ENCODE results near the gene DOCK3. TPM values are rescaled to one million over a fixed set of nuclear protein-coding genes. Genes with fewer than 3 reads are reported as not detected.
"Not testable (repeated sequence)": the region's sequence is repeated elsewhere in the genome, so short reads cannot be mapped to it uniquely, and the experiment has no call there.

Gene DOCK3
- total RNA-seq, 2 donors from 2014 or later = 2.8 to 3.8 TPM

DNA sequence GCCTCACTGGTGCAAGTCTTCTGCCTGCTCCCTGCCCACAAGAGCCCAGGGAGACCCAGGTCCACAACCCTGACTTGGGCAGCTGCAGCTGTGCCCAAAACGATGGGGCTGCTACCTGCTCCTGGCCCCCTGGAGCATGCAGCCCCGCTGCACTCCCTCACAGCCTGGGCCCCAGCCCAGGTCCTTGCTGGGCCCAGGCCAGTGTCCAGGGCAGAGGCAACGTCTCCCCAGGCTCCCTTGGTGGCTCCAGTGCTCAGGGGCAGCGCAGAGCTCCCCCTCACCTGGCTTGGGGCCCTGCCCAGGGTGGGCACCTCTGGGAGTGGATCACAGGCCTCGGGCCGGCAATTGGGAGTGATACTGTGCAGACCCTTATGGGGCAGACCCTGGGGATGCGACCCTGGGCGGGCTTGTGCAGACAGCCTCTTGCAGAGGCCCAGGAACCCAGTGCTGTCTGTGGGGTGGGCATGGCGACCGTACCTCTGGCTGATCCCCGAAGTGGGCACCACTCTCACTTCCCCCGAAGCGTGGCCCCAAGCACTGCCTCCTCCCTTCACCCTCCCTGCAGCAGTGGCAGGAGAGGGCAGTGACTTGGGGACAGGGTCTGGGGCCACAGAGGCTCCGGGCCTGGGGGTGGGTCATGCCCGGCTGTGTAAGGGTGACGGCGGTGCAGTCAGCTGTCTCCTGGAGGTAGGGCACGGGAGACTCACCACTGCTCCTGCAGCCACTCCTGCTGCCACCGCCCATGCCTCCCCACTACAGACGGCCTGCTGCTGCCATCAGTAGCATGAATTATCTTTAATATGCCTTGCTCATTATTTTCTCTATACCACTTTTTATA is 255.9 kb downstream of the DOCK3 start:
- intact Hi-C loops (cut with DNase I) = no loop called here
- no peak for DNase-seq
- ATAC-seq = peak in 1 of 2 donors; percentile 16

- intact Hi-C loops (cut with DNase I); DNase-seq; ATAC-seq: not testable (repeated sequence)
Observed at GRCh38 chr3:50932918-50933317, 258.2 kb downstream of the DOCK3 start.

GRCh38 chr3:50936389-50936788 is 261.7 kb downstream of the DOCK3 start:
- intact Hi-C loops (cut with DNase I) = no loop called here
- no peak for ATAC-seq
- DNase-seq = no peak

GRCh38 chr3:50947419-50947818 is 272.7 kb downstream of the DOCK3 start:
- DNase-seq (no peak), ATAC-seq (no peak)
- intact Hi-C loops (cut with DNase I) = no loop called here

- ATAC-seq (no peak), DNase-seq (no peak)
- intact Hi-C loops (cut with DNase I) = no loop called here
Observed at GRCh38 chr3:50950591-50950990, 275.9 kb downstream of the DOCK3 start.

DNA sequence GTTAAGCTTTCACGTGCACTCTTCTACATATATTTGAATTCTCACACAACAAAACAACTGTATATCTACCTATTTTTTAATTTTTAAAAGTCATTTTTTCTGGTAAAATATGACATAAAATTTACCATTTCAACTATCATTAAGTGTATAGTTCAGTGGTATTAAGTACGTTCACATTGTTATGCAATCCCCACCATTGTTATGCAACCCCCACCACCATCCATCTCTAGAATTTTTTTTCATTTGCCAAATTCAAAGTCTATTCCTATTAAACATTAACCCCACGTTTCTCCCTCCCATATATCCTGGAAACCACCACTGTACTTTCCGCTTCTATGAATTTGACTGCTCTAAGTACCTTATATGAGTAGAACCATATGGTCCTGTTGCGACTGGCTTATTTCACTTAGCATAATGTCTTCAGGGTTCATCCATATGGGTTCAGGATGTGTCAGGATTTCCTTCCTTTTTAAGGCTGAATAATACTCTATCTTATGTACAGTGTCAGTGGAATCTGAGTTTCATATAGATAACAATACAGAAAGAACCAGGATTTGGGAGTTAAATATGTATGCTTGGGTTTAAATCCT is 279.2 kb downstream of the DOCK3 start:
- DNase-seq (no peak), ATAC-seq (no peak)
- intact Hi-C loops (cut with DNase I) = no loop called here

DNA sequence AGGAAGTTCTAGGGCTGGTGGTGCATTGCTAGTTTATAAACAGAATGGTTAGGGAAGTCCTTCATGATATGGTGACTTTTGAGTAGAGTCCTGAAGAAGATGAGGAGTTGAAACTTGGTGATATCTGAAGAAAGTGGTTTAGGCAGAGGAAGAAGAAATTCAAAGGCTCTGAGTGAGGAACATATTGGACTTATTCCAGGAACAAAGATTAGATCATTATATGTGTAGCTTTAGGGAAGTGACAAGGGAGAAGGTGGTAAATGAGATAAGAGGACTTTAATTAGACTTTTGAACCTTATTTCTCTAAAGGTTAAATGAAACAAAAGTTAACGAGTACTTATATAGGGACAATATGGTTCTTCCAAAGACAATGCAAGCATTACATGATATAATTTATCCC is 286.7 kb downstream of the DOCK3 start:
- intact Hi-C loops (cut with DNase I) = no loop called here
- ATAC-seq (no peak), DNase-seq (no peak)

DNA sequence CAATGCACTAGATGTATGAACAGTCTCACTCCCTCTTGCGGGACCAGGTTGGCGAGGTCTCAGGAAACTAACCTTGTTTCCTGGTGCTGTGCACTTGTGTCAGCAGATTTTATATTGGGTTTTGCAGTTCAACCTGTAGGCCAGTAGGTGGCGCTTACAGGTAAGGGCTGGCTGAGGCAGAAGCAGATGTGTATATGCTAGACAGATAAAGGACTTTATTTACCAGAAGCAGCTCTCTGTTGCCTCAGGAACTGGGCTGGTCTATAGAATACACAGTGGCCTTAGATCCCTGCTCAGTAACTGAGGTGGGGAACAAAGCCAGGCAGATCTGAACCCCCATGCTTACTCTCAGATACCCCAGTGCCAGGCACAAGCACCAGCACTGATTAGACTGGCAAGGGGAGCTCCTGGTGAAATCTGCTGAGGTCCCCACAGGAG is 296.8 kb downstream of the DOCK3 start:
- ATAC-seq (peak; percentile 12 to 63), DNase-seq (no peak)
- intact Hi-C loops (cut with DNase I) = no loop called here

DNA sequence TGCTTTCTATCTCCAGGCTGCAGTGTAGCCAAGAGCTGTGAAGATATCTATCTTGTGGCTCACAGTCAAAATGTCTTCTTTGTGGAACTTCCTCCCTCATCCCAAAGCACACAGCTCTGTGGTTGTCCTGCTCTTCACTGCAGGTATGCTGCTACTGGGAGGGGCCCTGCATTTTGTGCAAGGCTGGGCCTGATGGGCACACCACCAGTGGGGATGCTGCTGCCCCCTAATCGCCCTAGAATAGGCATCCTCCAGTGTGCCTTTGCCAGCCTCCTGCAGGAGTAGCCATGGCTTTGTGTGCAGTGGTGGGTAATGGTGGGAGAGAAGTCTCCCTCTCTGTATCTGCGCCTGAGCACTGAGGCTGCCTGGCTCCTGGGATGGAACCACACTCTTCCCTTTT is 297.3 kb downstream of the DOCK3 start:
- DNase-seq (no peak), ATAC-seq (no peak)
- intact Hi-C loops (cut with DNase I) = no loop called here

- intact Hi-C loops (cut with DNase I); DNase-seq: not testable (repeated sequence)
Observed at GRCh38 chr3:50978586-50978985, 303.9 kb downstream of the DOCK3 start.

GRCh38 chr3:50978991-50979667 is 304.4 kb downstream of the DOCK3 start:
- no peak for ATAC-seq
- intact Hi-C loops (cut with DNase I) = no loop called here
- DNase-seq = no peak

More at GRCh38 chr3:50978586-50978985, 303.9 kb downstream of the DOCK3 start:
- ATAC-seq = not testable (repeated sequence)

GRCh38 chr3:50982540-50983325 is 308.0 kb downstream of the DOCK3 start:
- ATAC-seq (no peak), DNase-seq (no peak)
- intact Hi-C loops (cut with DNase I) = no loop called here

DNA sequence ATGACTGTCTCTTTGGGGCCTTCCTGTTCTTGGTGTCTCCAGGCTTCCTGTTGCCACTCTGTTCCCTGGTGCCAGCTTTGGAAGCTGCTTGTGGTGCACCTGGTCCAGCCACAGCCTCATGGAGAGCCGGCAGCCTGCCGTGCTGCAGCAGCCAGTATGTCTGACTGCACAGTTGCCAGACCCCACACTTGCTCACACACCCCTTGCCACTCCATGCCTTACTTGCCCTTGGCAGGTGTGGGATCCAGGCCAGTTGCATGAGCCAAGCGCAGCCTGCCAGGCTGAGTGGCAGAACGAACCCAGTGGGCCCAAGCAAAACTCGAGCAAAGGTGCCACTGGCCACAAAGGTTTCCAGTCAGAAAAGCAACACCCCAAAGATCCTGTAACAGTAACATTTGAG is 309.2 kb downstream of the DOCK3 start:
- DNase-seq (no peak), ATAC-seq (no peak)
- intact Hi-C loops (cut with DNase I) = no loop called here

DNA sequence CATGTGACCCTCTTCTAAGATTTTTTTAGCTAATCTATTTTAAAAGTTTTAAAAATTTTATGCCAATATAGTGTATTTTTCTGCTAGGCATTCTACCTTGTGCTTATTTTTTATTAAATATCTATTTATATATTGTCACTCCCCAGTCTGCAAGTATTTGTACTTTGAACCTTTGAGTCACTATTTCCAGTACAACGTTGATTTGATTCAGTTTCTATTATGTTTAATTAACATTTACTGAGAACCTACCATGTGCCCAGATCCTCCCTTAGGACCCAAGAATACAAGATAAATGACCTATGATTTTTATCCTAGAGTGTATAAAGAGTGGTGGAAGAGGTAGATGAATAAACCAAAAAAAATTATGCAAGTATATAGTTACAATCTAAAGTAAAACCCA is 311.2 kb downstream of the DOCK3 start:
- DNase-seq (no peak), ATAC-seq (no peak)
- intact Hi-C loops (cut with DNase I) = no loop called here

DNA sequence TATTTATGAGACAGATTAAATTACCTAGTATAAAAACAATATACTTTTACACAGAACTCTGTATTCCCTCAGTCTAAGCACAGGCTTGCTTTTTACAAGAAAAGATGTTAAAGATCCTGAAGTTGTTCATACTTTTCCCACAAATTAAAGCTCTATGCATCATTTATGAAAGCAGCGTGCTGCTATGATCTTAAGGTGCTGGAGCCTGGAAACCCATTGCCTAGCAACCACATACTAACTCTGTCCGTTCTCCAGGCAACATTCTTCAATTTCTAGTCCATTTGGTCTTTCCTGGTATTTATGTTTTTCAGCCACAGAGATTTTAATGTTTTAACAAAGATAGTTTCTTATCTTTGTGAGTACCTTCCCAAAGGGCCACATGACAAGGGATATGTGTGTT is 312.0 kb downstream of the DOCK3 start:
- DNase-seq (no peak), ATAC-seq (no peak)
- intact Hi-C loops (cut with DNase I) = no loop called here

DNA sequence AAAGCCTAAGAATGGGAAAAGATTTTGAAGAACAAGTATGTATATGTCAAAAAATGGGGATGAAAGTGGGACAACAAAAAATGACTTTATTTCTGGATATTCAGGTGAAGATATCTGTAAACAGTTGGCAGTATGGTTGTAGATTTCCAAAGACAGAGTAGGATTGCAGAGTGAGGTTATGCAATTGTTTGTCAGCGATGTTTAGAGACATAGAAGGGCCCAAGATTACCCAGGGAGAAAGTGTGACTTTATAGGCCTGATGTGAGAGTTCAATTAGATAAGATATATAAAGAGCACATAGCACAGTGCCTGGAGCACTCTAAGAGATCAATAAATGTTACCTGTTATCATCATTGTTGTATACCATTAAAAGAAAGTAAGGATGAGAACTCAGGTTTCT is 319.8 kb downstream of the DOCK3 start:
- DNase-seq (no peak), ATAC-seq (no peak)
- intact Hi-C loops (cut with DNase I) = no loop called here

- no peak for ATAC-seq
- intact Hi-C loops (cut with DNase I) = no loop called here
- DNase-seq = no peak
Observed at GRCh38 chr3:50995085-50995824, 320.5 kb downstream of the DOCK3 start.

- no peak for ATAC-seq
- DNase-seq = no peak
- intact Hi-C loops (cut with DNase I) = no loop called here
Observed at GRCh38 chr3:51002495-51002894, 327.8 kb downstream of the DOCK3 start.

DNA sequence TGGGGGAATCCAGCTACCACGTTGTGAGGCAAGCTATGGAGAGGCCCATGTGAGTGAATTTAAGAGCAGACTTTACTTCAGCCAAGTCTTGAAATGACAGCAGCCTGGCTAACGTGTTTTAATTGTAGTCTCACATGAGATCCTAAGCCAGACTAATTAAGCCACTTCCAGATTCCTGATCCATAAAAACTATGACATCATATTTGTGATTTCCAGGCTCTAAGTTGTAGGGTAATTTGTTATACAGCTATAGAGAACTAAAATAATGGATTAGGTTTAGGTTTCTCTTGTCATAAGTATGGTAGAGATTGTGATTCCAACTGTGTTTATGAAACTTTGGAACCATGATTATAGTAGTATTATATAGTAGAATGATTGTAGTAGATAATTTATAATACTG is 329.5 kb downstream of the DOCK3 start:
- ATAC-seq (no peak), DNase-seq (no peak)

More for the DNA sequence above, 329.5 kb downstream of the DOCK3 start:
- intact Hi-C loops (cut with DNase I) = no loop called here

Measured in left cardiac atrium (tissue), 4 donors.